NCI-H2107 (cell line): Measurements from ENCODE around the gene BPIFA1.

ENCODE experiments used
- DNase-seq: peaks from one replicate; lab custom pipeline; 2025; lab: John Stamatoyannopoulos, UW

BPIFA1 gene

DNA sequence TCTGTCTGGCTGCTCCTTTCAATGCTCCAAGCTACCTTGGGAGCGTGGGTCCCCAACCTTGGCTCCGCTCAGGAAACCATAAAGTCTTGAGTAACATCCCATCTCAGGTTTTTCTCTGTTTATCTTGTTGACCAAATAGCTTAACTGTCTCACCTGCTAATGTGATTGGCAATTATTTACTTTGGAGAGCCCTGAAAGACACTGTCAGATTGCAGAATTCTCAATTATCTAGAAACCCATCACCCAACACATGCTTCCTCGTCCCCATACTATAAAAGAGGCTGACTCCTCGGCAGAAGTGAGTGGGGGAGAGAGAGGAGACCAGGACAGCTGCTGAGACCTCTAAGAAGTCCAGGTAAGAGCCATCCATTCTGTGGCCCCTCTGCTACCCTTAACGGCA, at the start of gene BPIFA1:
Gene BPIFA1 (plus strand): TSS at position 301 of the 400 bp plus-strand sequence. CDS start 1,716 bp downstream, outside the sequence.
- no peak for DNase-seq

DNA sequence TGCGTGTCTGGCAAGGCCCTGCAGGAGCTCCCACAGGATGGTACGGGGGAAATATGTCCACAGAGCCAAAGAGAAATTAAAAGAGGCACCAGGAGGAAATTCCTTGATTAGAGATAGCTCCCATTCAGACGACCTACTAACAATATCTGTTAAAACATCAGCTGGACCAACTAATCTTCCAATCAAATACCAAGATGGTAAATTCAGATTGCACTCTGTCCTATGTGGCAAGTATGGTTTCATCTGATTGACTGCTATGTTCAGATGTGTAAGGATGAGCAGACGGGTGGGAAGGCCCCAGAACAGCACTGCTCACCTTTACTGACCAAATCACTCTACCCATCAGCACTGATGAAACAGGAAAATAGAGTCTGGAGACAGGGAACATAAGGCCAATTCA, 48.3 kb upstream of the BPIFA1 start:
- DNase-seq = no peak

DNA sequence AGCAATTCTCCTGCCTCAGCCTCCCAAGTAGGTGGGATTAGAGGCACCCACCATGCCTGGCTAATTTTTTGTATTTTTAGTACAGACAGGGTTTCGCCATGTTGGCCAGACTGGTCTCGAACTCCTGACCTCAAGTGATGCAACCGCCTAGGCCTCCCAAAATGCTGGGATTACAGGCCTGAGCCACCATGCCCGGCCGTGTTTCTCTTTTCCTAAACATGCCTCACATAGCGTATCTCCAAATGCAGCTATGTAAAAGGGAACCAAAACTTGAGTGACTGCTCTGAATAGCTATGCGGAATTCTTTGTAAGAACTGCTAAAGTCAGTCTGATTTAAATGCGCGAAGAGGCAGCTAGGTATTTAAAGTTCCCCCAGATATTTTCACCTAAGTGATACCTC, 47.4 kb upstream of the BPIFA1 start:
- no peak for DNase-seq

DNA sequence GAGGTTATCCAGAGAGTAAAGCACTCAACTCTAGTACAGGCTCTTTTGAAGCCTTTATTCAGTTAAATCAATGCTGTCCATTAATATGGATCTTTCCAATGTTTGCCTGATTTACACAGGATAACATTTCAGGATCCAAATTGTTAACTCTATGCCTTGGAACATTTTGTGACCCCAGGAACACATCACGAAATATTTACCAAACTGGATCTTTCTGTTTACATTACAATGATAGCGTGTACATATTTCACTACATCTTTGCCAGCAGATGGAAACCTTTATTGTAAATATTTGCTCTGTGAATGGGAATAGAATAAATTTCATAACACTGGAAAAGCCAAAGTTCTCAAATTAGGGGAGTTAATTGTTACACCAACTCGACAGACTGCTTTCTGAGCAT, 44.3 kb upstream of the BPIFA1 start:
- DNase-seq = no peak

DNA sequence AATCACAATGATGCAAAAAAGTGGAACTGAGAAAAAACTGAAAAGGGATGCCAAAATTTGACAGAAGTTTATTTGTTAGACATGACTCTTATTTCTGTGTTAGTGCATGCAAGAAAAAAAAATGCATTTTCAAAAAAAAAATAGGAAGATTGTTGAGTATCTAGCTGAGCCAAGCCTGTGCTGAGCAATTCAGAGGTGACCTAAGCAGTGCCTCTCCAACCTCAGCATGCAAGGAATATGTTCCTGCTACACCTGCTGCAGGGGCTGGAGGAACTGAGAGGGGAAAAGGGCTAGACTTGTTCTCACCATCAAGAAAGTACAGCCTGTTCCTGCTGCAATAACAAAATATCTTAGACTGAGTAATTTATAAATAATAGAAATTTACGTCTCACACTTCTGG, 43.8 kb upstream of the BPIFA1 start:
- DNase-seq = no peak

DNA sequence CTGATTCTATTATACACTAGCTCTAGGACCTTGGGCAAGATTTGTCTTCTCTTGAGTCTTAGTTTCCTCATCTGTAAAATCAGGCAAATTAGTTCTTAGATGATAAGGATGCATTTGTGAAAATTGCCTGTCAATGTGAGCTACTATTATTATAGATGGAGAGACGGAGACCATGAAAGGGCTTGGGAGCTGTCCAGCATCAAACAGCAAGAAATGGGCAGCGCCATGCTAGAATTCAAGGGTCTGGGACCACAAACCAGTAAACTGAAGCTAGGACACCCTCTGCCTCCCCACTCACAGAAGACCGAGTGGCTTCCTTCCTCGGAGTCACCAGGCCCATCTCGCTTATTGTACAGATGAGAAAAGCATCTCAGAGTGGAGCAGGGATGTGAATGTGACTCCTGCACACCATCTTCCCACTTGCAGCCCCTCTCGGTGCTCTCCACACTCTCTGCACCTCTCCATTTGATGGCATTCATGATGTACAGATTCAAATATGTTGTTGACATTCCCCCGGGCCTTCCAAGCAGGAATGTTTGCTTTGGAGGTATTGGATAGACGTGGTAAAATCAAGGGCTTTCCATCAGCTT, 42.8 kb upstream of the BPIFA1 start:
- DNase-seq = no peak

DNA sequence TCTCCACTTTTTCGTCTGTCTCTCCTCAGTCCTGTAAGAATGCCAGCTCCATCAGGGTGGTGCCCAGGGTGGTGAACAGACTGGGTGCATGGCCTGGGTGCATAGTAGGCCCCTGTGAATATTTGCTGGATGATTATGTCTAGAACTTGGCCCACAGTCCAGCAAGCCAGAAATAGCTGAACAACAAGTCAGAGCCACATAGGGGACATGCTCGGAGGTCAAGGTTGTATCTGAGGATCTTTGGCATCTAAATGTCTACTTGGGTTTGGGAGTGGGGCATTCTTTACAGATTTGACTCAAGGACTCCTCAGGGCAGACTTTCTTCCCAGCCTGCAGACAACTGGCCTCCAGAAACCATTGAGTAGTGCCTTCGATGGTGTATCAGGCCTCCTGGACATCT, 36.8 kb upstream of the BPIFA1 start:
- DNase-seq = no peak

DNA sequence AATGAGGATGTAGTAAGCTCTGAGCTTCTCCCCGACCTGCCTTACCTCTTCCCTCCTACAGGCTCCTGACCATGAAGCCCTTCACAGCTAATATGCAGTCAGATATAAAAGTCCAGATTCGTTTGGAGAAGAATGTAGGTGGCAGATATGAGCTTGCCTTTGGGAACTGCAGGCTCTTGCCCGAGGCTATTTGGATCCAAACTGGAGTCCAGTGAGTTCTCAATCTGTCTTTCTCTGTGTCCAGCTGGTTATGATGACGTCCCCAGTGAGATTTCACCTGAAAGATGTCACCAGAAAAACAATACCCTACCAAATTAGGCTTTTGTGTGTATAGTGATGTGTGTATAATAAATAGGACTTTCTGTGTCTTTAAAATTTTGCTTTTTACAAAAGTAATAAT, 33.3 kb upstream of the BPIFA1 start:
- DNase-seq = no peak

DNA sequence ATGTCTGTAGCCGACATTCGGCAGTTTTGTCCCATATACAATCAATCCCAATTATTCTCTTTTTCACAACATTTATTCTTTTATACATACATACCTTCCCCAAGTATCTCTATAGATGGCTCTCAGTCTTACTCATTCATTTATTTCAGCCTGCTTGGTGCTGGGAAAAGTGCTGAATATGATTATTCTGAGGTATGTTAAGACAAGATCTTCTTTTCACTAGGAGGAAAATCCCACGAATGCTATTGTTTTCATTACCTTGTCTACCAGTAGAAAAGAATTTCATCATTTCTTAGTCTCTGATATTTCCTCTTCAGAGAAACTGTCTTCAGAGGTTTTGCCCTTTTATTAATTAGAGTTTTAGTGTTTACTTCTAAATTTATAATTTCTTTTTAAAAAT, 32.4 kb upstream of the BPIFA1 start:
- no peak for DNase-seq

DNA sequence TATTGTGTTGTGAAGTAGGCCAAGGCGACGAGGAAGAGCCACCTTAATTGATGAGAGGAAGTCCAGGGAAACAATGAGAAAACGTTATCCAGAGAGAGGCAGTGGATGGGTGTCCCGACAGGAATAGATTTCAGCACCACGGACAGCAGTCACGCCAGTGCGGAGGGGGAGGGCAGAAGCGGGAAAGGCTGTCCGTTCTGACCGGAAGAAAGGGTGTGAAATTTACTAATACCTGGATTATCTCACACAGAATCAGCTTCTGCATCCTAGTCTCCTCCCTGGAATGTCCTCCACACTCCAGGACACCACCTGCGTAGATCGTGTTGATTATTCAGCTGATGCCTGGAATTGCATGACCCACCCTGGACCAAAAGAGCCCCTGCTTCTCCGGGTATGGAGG, 26.0 kb upstream of the BPIFA1 start:
- DNase-seq = no peak

DNA sequence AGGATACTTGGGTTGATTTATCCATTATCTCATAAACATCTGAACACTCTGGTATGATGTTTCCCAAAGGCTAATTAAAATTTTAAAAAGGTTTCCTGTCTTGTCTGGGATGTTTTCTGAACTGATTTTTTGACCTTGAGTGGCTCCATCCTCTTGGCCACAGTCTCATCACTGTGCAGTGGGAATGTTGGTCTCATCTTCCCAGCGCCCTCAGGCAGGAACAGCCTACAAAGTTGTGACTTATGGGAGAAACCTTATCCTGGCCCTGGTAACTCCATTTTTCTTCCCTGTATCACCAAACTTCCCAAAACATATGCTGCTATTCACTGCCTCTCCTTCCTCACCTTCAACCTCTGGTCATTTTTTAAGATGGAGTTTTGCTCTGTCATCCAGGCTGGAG, 25.4 kb upstream of the BPIFA1 start:
- no peak for DNase-seq

DNA sequence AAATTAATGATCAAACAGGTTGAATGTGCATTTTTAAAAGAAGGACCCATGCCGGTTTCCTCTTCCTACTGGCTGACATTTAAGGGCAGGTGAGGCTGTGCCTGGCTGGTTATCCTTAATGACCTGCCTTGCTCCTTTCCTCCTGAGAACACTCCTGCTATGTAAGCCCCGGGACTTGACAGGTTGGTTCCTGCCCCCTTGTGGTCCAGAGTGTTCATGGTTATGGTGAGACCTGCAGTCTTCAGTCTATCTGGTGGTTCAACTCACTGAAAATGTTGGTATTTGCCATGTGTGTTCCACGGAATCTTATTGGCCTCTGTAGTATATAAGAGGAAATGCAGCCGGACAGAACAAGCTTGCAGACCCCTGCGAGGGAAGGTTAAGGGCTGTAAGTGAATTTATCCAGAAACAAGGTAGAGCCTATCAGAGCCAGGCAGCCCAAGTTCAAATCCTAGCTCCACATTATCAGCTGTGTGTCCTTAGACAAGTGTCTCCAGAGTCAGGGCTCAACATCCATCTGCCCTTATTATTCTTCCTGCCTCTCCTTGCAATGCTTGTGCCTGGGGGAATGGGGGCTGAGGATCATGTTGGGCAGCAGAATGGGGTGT, 23.9 kb upstream of the BPIFA1 start:
- no peak for DNase-seq

DNA sequence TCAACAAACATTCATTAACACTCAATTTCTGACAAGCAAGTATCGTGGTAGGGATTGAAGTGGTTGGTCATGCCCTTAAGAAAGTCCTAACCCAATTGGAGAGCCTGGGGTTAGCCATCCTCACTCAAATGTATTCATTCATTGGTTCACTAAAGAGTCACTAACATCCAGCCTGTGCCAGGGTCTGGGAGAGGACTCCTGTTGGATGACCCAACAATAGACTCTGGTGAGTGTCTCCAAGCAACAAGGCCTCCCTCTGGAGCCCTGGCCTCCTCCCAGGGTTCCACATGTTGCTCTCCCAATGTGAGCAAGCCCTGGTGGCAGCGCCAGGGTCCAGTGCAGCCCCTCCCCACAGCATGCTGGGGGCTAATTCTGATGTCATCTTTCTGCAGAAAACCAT, 18.7 kb upstream of the BPIFA1 start, which contains the start of gene BPIFA3:
Gene BPIFA3 (plus strand): TSS at position 301 of the 400 bp plus-strand sequence. CDS start 185 bp downstream, outside the sequence.
- no peak for DNase-seq

DNA sequence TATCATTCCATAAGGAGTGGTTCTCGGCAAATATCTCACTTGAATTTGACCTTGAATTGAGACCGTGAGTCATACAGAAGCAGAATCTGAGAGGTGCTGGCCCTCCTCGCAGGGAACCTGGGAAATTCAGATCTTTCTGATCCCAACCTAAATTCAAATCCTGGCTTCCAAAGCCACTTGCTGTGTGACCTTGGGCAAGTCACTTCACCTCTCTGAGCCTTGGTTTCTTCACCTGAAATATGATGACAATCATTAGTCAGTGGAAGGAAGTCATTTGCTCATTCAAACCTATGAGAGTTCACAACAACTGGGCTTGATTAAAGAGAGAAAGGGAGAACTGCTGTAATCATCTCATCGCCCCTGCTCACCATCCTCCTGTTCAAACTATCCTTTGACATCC, 11.4 kb upstream of the BPIFA1 start:
- DNase-seq = no peak

DNA sequence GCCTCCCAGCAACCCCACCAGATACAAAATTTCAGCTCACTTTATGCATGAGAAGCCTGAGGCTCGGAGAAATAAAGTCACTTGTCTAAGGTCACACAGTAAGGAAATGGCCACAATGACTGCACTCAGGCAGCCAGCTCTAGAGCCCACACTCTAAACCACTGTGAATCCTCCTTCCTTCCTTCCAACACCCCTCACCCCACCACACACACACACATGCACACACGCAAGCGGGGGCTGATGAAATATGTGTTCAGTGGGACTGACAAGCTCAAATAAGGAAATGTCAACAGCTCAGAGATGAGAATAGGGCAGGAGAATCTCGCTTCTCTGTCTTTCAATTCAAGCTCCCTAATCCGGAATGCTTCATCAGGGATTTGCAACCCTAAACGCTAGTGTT, 6.0 kb upstream of the BPIFA1 start:
- DNase-seq = no peak

DNA sequence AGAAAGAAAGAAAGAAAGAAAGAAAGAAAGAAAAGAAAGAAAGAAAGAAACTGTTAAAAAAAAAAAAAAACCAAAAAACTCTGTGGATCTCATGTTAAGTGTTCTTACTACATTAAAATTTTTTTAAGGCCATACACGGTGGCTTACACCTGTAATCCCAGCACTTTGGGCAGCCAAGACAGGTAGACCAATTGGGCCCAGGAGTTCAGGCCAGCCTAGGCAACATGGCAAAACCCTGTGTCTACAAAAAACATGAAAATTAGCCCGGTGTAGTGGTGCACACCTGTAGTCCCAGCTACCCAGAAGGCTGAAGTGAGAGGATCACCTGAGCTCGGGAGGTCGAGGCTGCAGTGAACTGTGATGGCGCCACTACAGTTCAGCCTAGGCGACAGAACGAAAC, 4.6 kb upstream of the BPIFA1 start:
- DNase-seq = no peak

DNA sequence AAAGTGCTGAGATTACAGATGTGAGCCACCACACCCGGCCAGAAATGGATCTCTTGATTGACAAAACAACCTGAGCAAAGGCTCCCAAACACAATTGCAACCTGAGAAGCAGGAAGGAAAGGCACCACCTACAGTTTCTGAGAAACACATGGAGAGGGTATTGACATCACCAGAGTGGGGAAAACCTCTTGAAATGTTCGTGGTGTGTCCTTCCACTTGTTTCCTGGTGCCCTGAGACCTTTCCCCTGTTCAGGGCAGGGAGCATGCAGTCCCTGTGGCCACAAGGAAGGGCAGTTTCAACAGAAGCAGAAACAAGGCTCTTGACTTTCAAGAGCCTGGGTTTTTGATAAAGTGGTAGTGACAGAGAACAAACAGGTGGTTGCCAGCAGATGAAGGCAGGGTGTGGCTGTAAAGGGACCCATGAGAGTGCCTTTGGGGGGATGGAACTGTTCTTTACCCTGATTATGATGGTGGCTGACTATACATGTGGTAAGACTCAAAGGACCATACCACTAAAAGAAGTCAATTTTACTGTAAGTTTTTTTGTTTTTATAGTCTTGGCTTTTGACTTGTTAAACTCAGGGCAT, 3.2 kb upstream of the BPIFA1 start:
- no peak for DNase-seq

DNA sequence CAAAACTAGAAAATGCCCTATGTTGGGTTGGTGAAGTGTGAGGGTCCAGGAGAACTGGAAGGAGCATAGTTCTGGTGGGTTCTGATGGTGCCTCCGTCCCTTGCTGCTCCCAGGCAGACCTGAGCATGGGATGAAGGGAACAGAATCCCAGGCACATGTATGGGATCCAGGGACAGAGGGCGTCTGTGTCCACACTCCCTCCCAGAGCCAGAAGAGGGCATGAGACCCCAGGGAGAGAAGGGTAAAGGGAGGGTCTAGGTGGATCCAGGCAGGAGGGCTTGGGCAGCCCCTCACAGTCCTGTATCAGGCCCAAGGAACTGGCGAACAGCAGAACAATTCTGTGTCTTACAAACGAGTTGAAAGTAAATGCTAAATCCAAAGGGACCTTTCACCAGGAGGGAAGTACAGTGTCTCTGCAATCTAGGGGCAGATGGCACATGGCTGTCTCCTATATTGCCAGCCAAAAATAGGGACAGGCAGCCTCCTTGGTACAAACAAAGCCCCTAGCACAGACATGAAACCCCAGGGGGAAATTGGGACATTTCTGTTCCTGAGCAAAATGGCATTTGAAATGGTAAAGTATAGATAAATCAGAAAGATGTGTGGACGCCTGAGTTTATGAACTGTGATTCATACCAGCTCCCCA, 2.5 kb upstream of the BPIFA1 start:
- no peak for DNase-seq

DNA sequence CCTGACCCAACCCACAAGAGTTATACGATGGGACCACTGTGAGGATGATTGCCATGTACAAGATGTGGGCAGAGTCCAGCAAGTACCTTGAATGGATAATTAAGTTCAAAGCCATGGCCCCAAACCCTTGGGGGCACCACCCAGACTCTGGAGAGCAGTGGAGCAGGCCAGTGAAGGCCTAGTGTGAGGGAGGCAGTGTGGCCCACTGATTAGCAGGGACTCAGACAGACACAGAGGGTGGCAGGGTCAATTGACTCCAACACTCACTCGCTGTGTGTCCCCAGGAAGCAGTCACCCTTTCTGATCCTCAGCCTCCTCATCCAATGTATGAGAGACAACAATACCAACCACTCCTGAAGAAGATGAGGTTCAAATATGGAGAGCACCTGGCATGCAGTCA, 1.7 kb upstream of the BPIFA1 start:
- no peak for DNase-seq

DNA sequence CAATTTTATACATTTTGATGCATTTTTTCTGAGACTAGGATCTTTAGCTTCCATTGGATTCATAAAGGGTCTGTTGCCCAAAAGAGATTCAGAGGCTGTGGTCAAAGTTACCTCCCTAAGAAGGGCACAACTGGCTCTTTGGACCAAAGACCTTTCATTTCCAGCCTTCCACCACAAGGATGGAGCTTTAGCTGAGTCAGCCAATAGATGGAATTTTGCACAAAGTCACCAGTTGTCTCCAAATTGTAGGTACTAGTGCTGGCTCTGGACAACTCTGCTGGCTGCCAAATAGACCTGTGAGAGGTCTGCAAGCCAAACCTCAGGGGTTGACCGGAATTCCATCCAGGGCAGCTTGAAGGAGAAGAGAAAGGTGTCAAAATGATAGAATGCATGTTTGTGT, 555 bp downstream of the BPIFA1 start:
- DNase-seq = no peak

DNA sequence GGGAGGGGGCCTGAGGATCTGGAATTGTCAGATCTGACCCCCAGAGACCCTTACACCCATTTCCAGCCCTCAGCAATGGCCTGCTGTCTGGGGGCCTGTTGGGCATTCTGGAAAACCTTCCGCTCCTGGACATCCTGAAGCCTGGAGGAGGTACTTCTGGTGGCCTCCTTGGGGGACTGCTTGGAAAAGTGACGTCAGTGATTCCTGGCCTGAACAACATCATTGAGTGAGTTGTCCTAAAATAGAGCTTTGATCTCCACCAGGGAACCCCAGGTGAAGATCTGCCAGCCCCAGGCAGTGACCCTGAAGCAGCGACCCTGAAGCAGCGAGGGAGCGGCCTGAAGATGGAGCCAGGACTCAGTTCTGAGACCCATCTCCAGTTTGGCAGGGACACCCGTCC, 2.2 kb downstream of the BPIFA1 start:
- no peak for DNase-seq

DNA sequence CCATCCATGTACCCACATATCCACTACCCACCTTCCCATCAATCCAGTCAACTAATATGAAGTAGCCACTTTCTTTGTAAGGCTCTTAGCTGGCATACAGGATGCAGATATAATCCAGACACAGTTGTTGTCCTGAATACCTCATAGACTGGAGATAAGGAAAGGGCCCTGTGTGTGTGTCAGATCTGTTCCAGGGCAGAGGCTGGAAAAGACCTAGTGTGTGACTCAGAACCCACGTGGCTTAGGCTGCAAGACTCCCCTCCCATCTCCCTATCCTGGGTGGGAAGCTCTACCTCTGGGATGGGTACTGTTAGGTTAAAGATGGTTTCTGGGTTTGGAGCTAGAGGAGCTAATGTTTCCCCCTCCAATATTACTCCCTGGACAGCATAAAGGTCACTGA, 3.6 kb downstream of the BPIFA1 start:
- no peak for DNase-seq

DNA sequence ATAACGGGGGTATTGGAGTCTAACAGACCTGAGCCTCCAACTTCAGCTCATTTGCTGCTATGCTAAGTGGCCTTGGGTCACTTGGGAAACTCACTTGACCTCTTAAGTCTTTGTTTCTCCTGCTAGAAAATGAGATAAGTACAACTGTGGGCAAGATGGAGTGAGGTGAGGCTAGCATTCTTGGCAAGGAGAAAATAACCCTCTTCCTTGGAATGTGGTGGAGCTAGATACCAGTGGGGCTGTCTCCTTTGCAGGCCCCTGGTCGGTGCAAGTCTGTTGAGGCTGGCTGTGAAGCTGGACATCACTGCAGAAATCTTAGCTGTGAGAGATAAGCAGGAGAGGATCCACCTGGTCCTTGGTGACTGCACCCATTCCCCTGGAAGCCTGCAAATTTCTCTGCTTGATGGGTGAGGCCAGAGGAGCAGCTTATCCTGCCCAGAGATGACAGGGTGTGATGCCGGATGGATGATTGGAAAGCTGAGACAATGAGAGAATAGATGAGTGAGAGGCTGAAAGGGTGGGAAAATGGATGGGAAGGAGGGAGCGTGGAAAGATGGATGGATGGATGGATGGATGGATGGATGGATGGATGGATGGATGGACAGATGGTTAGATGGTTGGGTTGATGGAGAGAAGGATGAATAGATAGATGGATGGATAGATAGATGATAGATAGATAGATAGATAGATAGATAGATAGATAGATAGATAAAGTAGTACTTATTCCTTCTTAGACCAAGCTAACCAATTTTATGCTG, 4.4 kb downstream of the BPIFA1 start:
- DNase-seq = no peak
